Trophoblast cell (in vitro differentiated cells and primary cell): ENCODE measurements around the gene OR4B1.

Experiments
- DNase-seq, 2 donors: peaks; one replicate each; pipeline ENCODE4 v3.0.0-alpha.2; 2016
- H2AFZ ChIP-seq: 2 replicates; pipeline ENCODE4 v1.6.1; 2013; ENCODE audit warnings: low read length, moderate library complexity, mild to moderate bottlenecking; ENCODE audit not compliant: insufficient read depth, poor library complexity
- H2AK5ac ChIP-seq: 2 replicates; pipeline ENCODE4 v1.6.1; 2013; ENCODE audit warnings: mild to moderate bottlenecking, low read length
- H2BK120ac ChIP-seq: 2 replicates; pipeline ENCODE4 v1.6.1; 2013; ENCODE audit warnings: low read length, mild to moderate bottlenecking, moderate library complexity; ENCODE audit not compliant: insufficient read depth, poor library complexity
- H2BK12ac ChIP-seq: 2 replicates; pipeline ENCODE4 v1.6.1; 2013; ENCODE audit warnings: mild to moderate bottlenecking, low read length, moderate library complexity
- H2BK5ac ChIP-seq: 2 replicates; pipeline ENCODE4 v1.6.1; 2013; ENCODE audit warnings: low read length, low read depth, moderate library complexity, mild to moderate bottlenecking; ENCODE audit not compliant: poor library complexity
- H3K14ac ChIP-seq: 2 replicates; pipeline ENCODE4 v1.6.1; 2013; ENCODE audit warnings: mild to moderate bottlenecking, low read length
- H3K18ac ChIP-seq: 2 replicates; pipeline ENCODE4 v1.6.1; 2013; ENCODE audit warnings: mild to moderate bottlenecking, low read length
- H3K23ac ChIP-seq: 2 replicates; pipeline ENCODE4 v1.6.1; 2013; ENCODE audit warnings: low read length
- H3K27ac ChIP-seq: 2 replicates; pipeline ENCODE4 v1.5.1; 2013; ENCODE audit warnings: low read depth, mild to moderate bottlenecking, inconsistent platforms, low read length, moderate library complexity
- H3K27me3 ChIP-seq: 2 replicates; pipeline ENCODE4 v1.6.1; 2013; ENCODE audit warnings: inconsistent platforms, mild to moderate bottlenecking, low read length, moderate library complexity; ENCODE audit not compliant: insufficient read depth
- H3K36me3 ChIP-seq, 2 experiments: 1 replicate in 1 of 2; 2 replicates in 1 of 2; pipeline ENCODE4 v1.6.1; 2013; ENCODE audit warnings: low read length in 2 of 2, mild to moderate bottlenecking in 2 of 2, moderate library complexity in 1 of 2; ENCODE audit not compliant: insufficient read depth in 2 of 2, control insufficient read depth in 1 of 2
- H3K4ac ChIP-seq: 2 replicates; pipeline ENCODE4 v1.6.1; 2013; ENCODE audit warnings: low read depth, mild to moderate bottlenecking, low read length, moderate library complexity
- H3K4me1 ChIP-seq, 2 experiments: 1 replicate in 1 of 2; 2 replicates in 1 of 2; pipeline ENCODE4 v1.6.1; 2013; ENCODE audit warnings: low read length in 2 of 2, mild to moderate bottlenecking in 2 of 2, moderate library complexity in 1 of 2; ENCODE audit not compliant: insufficient read depth in 2 of 2, control insufficient read depth in 1 of 2
- H3K4me2 ChIP-seq: 2 replicates; pipeline ENCODE4 v1.6.1; 2013; ENCODE audit warnings: inconsistent platforms, mild to moderate bottlenecking, low read length, moderate library complexity
- H3K4me3 ChIP-seq: 2 replicates; pipeline ENCODE4 v1.5.1; 2013; ENCODE audit warnings: mild to moderate bottlenecking, low read depth, low read length, inconsistent platforms
- H3K79me1 ChIP-seq: one replicate; pipeline ENCODE4 v1.6.1; 2013; ENCODE audit warnings: low read length
- H3K79me2 ChIP-seq: 2 replicates; pipeline ENCODE4 v1.6.1; 2013; ENCODE audit warnings: low read length, mild to moderate bottlenecking; ENCODE audit not compliant: control insufficient read depth, insufficient read depth, poor library complexity
- H3K9ac ChIP-seq: 2 replicates; pipeline ENCODE4 v1.6.1; 2013; ENCODE audit warnings: mild to moderate bottlenecking, low read length
- H3K9me3 ChIP-seq: 2 replicates; pipeline ENCODE4 v1.6.1; 2013; ENCODE audit warnings: low read depth, mild to moderate bottlenecking, control low read depth, inconsistent platforms, low read length; ENCODE audit not compliant: insufficient read depth
- H4K12ac ChIP-seq: 2 replicates; pipeline ENCODE4 v1.6.1; 2013; ENCODE audit warnings: low read depth, mild to moderate bottlenecking, low read length, moderate library complexity
- H4K8ac ChIP-seq: 2 replicates; pipeline ENCODE4 v1.6.1; 2013; ENCODE audit warnings: low read depth, mild to moderate bottlenecking, low read length, moderate library complexity
- H4K91ac ChIP-seq: one replicate; pipeline ENCODE4 v1.6.1; 2013; ENCODE audit warnings: low read depth, mild to moderate bottlenecking, low read length, moderate library complexity
- WGBS: extraction: QIAGEN DNeasy Blood & Tissue Kit; methylation state at CpG from one replicate; pipeline ENCODE4 v1.1.7; 2013; ENCODE audit warnings: missing lambda C conversion rate; ENCODE audit not compliant: insufficient read length, insufficient coverage; ENCODE audit errors: extremely low coverage; 5-methylcytosine and 5-hydroxymethylcytosine counted together

OR4B1 gene

DNA sequence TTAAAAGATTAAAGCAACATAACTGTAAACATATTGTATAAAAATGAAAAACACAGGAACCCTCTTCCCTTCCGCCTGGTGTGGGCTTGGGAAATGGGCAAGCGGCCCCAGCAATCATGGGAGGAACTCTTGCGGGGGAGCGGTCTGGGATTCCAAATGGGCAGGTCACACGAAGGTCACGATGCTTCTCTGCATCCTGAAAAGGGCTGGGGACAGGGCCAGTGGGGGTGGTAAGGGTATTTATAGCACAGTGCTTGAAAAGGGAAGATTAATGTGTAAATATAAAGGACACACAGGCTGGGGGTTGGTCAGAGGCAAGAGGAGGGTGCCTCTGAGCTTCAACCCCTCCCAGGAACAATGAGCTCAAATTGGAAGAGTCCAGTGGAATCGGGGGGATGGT, 46.9 kb upstream of the OR4B1 start:
- Histone ChIP-seq H4K12ac (no peak overlapping the region), H3K4me1 (no peaks in the 10 kb centered on the region), H2BK12ac (no peak overlapping the region), H3K18ac (no peak overlapping the region), H2AFZ (no peak overlapping the region), H3K27ac (no peak overlapping the region), H3K4ac (no peak overlapping the region), H3K4me2 (no peak overlapping the region), H3K79me1 (no peaks in the 10 kb centered on the region), H3K23ac (no peak overlapping the region), H3K79me2 (no peaks in the 10 kb centered on the region), H3K36me3 (peaks cover 0 to under 1% of the 10 kb centered on the region in 2 experiments), H3K14ac (no peak overlapping the region), H4K91ac (no peak overlapping the region), H3K9me3 (no peaks in the 10 kb centered on the region), H4K8ac (no peak overlapping the region), H2BK5ac (no peak overlapping the region), H3K4me3 (no peak overlapping the region), H2BK120ac (no peak overlapping the region), H3K9ac (no peak overlapping the region), H2AK5ac (no peak overlapping the region), H3K27me3 (no peaks in the 10 kb centered on the region)
- no peak for DNase-seq
- no CpG with 5 or more reads among the region's 7 CpGs for WGBS

DNA sequence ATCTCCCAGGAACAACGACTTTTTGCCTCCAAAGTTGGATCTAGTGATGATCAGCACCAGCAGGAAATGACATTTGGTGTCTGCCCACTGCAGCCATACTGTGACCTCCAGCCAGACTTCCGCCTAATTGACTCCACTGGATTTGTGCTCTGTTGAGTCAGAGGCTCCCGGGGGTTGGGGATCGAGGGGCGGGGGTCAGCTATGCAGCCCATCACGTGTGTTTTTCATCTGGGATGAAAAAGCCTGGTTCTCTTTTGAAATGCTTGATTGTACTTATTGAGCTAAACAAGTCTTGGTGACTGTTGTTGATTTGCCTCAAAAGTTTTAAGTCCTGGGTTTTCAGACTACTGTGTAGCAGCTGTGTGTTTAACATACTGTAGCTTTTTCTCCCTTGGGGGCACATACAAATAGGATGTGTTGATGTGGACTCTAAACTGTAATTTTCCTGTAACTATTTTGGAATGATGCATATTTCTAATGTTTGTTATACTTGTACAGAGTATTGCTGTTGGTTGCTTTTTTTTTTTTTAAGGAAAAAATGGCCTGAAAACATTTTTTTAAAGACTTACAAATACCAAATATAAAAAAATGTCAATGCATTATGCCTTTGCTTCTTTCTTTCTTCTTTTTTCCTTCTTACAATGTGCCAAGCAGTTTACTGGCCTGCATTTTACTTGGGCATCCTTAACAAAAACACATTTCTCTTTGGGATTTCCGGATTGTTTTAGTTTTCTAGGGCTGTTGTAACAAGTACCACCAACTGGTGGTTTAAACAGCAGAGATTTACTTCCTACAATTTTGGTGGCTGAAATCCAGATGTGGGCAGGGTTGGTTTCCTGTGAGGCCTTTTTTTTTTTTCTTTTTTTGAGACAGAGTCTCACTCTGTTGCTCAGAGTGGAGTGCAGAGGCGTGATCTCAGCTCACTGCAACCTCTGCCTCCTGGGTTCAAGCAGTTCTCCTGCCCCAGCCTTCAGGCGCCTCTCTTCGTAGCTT, 46.1 kb upstream of the OR4B1 start:
- Histone ChIP-seq H3K36me3 (no peaks in the 10 kb centered on the region), H3K9ac (no peak overlapping the region), H2BK120ac (no peak overlapping the region), H2AFZ (no peak overlapping the region), H3K18ac (no peak overlapping the region), H2BK12ac (no peak overlapping the region), H3K14ac (no peak overlapping the region), H3K79me1 (no peaks in the 10 kb centered on the region), H4K91ac (no peak overlapping the region), H3K23ac (no peak overlapping the region), H3K4me3 (no peak overlapping the region), H3K27ac (no peak overlapping the region), H3K4ac (no peak overlapping the region), H4K8ac (no peak overlapping the region), H3K27me3 (no peaks in the 10 kb centered on the region), H3K4me2 (no peak overlapping the region), H3K4me1 (no peaks in the 10 kb centered on the region), H4K12ac (no peak overlapping the region), H2AK5ac (no peak overlapping the region), H3K79me2 (no peaks in the 10 kb centered on the region), H3K9me3 (peaks cover 2% of the 10 kb centered on the region), H2BK5ac (no peak overlapping the region)
- whole genome bisulfite sequencing, result no CpG with 5 or more reads among the region's 10 CpGs
- DNase-seq, result peak; percentile 11 to 74

DNA sequence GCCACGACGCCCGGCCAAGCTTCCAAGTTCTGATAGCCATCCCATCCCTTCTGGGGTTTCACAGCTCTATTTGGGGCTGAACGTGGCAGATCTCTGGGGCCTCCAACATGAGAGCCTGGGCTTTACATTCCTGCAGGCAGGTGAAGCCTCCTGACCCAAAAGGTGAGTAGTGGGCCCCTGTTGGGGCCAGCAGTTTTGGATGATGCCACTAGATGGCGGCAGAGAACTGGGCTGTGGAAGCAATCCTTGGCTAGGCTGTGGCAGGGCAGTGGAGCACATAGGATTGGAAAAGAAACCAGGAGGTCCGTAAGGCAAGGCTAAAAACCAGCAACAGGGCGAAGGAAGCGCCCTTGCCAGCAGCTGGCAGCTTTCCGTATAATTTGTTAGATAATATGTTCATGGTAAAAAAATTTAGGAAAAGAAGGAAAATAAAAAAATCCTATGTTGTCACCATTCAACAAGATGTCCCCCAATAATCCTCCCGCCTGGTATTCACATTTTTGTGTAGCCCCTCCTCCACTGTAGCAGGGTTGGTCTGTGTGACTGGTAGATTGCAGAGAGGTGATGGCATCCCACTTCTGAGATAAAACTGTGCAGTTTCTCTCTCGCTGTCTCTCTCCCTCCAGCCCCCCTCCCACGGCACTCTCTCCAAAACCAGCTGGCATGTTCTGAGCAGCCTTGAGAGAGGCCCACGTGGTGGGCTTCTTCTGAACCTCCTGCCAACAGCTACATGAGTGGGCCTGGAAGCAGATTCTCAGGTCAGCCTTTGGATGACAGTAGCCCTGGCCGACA, 43.6 kb upstream of the OR4B1 start:
- Histone ChIP-seq H3K27me3 (no peaks in the 10 kb centered on the region), H3K4me3 (no peak overlapping the region), H2BK120ac (no peak overlapping the region), H3K18ac (no peak overlapping the region), H2AK5ac (no peak overlapping the region), H3K9me3 (peaks cover 11% of the 10 kb centered on the region), H3K4me2 (peak overlapping the region; percentile 5), H3K27ac (no peak overlapping the region), H3K79me1 (no peaks in the 10 kb centered on the region), H3K23ac (no peak overlapping the region), H3K79me2 (no peaks in the 10 kb centered on the region), H3K14ac (no peak overlapping the region), H3K4ac (no peak overlapping the region), H4K91ac (no peak overlapping the region), H4K8ac (no peak overlapping the region), H2AFZ (no peak overlapping the region), H3K4me1 (no peaks in the 10 kb centered on the region), H4K12ac (no peak overlapping the region), H3K9ac (no peak overlapping the region), H3K36me3 (no peaks in the 10 kb centered on the region), H2BK5ac (no peak overlapping the region), H2BK12ac (no peak overlapping the region)
- peak; percentile 66 to 82 for DNase-seq
- no CpG with 5 or more reads among the region's 14 CpGs for WGBS

DNA sequence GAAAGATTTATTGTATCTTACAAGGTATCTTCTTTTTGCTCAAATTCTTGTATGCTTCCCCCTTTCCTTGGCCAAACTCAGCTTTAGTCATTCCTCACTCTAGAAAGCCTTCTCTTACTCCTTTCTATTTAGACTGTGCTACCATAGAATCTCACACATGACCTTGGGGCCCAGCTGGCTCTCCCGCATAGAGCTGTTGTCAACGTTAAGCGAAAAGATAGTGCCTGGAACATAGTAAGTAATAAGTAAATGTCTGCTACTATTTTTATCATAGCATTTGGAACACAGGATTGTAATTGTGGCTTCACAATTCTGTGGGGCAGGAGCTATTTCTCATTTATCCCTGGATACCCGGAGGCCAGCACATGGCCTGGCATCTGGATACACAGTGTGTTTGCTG, 38.9 kb upstream of the OR4B1 start:
- no peak for DNase-seq
- Histone ChIP-seq H3K4me3 (peak overlapping the region; percentile 27), H3K9ac (no peak overlapping the region), H3K79me2 (no peaks in the 10 kb centered on the region), H4K8ac (no peak overlapping the region), H3K36me3 (no peaks in the 10 kb centered on the region), H3K79me1 (no peaks in the 10 kb centered on the region), H3K4ac (no peak overlapping the region), H3K14ac (no peak overlapping the region), H4K91ac (no peak overlapping the region), H3K23ac (no peak overlapping the region), H3K9me3 (peaks cover 21% of the 10 kb centered on the region), H3K18ac (no peak overlapping the region), H3K4me2 (no peak overlapping the region), H2BK120ac (no peak overlapping the region), H2BK12ac (no peak overlapping the region), H3K27me3 (no peaks in the 10 kb centered on the region), H2AK5ac (no peak overlapping the region), H2AFZ (no peak overlapping the region), H2BK5ac (no peak overlapping the region), H3K27ac (no peak overlapping the region), H4K12ac (no peak overlapping the region), H3K4me1 (no peaks in the 10 kb centered on the region)
- WGBS, result no CpG with 5 or more reads among the region's 4 CpGs
